ENCODE results near the gene SND1. TPM values are rescaled to one million over a fixed set of nuclear protein-coding genes. Genes with fewer than 3 reads are reported as not detected.

The SND1 gene
- total and polyA plus RNA-seq, 2 of the 4 experiments (the other 2 are of a cell fraction), result 154 to 294 TPM

- DNase-seq (no peak), ATAC-seq (ENCODE audit: low read depth) (no peak)
- CTCF ChIA-PET, result interaction anchor here (0.6 kb wide), 1 partner anchor 45 kb away, joined by 8 read pairs; no protein-coding TSS in a partner anchor
- in situ Hi-C loops (cut with MboI; ENCODE audit: low sequenced_read_pairs), result no loop called here
- Histone ChIP-seq H2AK5ac (ENCODE audit: low read depth, low read length) (no peak overlapping the region), H3K36me3 (ENCODE audit: control insufficient read depth, insufficient read depth, low read length) (no peaks in the 10 kb centered on the region; the same call in none of the 2 replicates), H3K27ac (ENCODE audit: insufficient read depth, low read length) (no peak overlapping the region), H3K9ac (ENCODE audit: low read depth, low read length) (no peak overlapping the region), H3K4ac (ENCODE audit: low read depth, low read length) (no peak overlapping the region), H3K9me3 (ENCODE audit: control insufficient read depth, insufficient read depth, low read length) (no peaks in the 10 kb centered on the region), H2BK15ac (ENCODE audit: low read depth, low read length) (no peak overlapping the region), H2BK20ac (ENCODE audit: low read depth, low read length) (no peak overlapping the region), H3K18ac (ENCODE audit: low read depth, low read length) (no peak overlapping the region), H3K14ac (replicated peaks; ENCODE audit: low read depth, low read length) (no peak overlapping the region), H4K20me1 (ENCODE audit: insufficient read depth, low read length) (peaks cover 96% of the 10 kb centered on the region), H3K4me2 (ENCODE audit: low read depth, low read length) (no peak overlapping the region), H2BK5ac (ENCODE audit: low read depth, low read length, poor library complexity, severe bottlenecking) (no peak overlapping the region), H3K79me1 (ENCODE audit: low read depth in 1 of 2, low read length in 2 of 2) (peaks cover 57 to 96% of the 10 kb centered on the region in 2 experiments), H2BK120ac (ENCODE audit: low read depth, low read length) (no peak overlapping the region), H3K56ac (ENCODE audit: extremely low read depth, insufficient read depth, low read length) (no peak overlapping the region), H4K8ac (ENCODE audit: low read depth in 2 of 2, low read length in 2 of 2) (no peak overlapping the region), H2AFZ (replicated peaks; ENCODE audit: low read length, poor library complexity) (no peak overlapping the region), H3K23ac (ENCODE audit: low read depth, low read length) (no peak overlapping the region), H3K9me1 (ENCODE audit: insufficient read depth, low read length) (peaks cover 21% of the 10 kb centered on the region), H3K4me3 (ENCODE audit: insufficient read depth, low read depth, low read length) (no peak overlapping the region), H3K27me3 (ENCODE audit: control insufficient read depth, insufficient read depth, low read length) (no peaks in the 10 kb centered on the region), H4K5ac (ENCODE audit: low read depth, low read length) (no peak overlapping the region), H2AK9ac (replicated peaks; ENCODE audit: low read depth, low read length, poor library complexity) (no peak overlapping the region), H4K91ac (ENCODE audit: insufficient read depth, low read depth, low read length) (no peak overlapping the region), H3K4me1 (ENCODE audit: control insufficient read depth, insufficient read depth, low read length) (peaks cover 18% of the 10 kb centered on the region)
- no TSS peak for BruUV-seq (replicated peaks)
- dilution Hi-C loops (cut with HindIII; ENCODE audit: low sequenced_read_pairs, unreplicated experiment), result no loop called here
- intact Hi-C loops (cut with micrococcal nuclease), result no loop called here
- TF ChIP-seq CEBPB (IDR thresholded peaks at IDR 0.05; ENCODE audit: low read depth, low read length) (no peak), CHD1 (IDR thresholded peaks at IDR 0.05; ENCODE audit: low read depth, low read length) (no peak), MAZ (IDR thresholded peaks at IDR 0.05; ENCODE audit: borderline replicate concordance, low read depth, low read length) (no peak), RCOR1 (IDR thresholded peaks at IDR 0.05; ENCODE audit: insufficient replicate concordance, low read length) (no peak), NFE2L2 (IDR thresholded peaks at IDR 0.05; ENCODE audit: low read depth, low read length) (no peak), USF2 (IDR thresholded peaks at IDR 0.05; ENCODE audit: low read depth, low read length) (no peak), RFX5 (IDR thresholded peaks at IDR 0.05; ENCODE audit: low read depth, low read length) (no peak), RAD21 (IDR thresholded peaks at IDR 0.05; ENCODE audit: low read length) (no peak), BHLHE40 (IDR thresholded peaks at IDR 0.05; ENCODE audit: low read depth, low read length) (no peak), FOS (IDR thresholded peaks at IDR 0.05; ENCODE audit: low read depth, low read length) (no peak), CTCF (conservative IDR thresholded peaks at IDR 0.05; ENCODE audit: low read depth, low read length) (no peak), POLR2A (IDR thresholded peaks at IDR 0.05; ENCODE audit: low read depth, low read length) (no peak), ELK1 (IDR thresholded peaks at IDR 0.05; ENCODE audit: borderline replicate concordance, low read depth, low read length) (no peak), MAFK (IDR thresholded peaks at IDR 0.05; ENCODE audit: low read depth, low read length) (no peak), SMC3 (IDR thresholded peaks at IDR 0.05; ENCODE audit: low read depth, low read length) (no peak)
- POLR2A ChIA-PET (ENCODE audit: unreplicated experiment), result no interaction called here
- WGBS, 2 experiments (ENCODE audit: extremely low coverage in 2 of 2, insufficient read length in 1 of 2), result no CpG with 5 or more reads among the region's 5 CpGs
Observed at GRCh38 chr7:127816354-127817190, 164.6 kb downstream of the SND1 start.
